LNCAP (cell line): ENCODE data around the gene CDC14B.

Experiments used
- TF ChIP-seq, protein P1 (sequence below): fragments of 450-650 bp; IDR thresholded peaks from 2 replicates; pipeline ENCODE4 v1.5.1; 2017; ENCODE audit warnings: mild to moderate bottlenecking

CDC14B gene

GRCh38 chr9:96509026-96509425 lies 110.6 kb downstream of the CDC14B start:
- TF ChIP-seq, protein P1, sequence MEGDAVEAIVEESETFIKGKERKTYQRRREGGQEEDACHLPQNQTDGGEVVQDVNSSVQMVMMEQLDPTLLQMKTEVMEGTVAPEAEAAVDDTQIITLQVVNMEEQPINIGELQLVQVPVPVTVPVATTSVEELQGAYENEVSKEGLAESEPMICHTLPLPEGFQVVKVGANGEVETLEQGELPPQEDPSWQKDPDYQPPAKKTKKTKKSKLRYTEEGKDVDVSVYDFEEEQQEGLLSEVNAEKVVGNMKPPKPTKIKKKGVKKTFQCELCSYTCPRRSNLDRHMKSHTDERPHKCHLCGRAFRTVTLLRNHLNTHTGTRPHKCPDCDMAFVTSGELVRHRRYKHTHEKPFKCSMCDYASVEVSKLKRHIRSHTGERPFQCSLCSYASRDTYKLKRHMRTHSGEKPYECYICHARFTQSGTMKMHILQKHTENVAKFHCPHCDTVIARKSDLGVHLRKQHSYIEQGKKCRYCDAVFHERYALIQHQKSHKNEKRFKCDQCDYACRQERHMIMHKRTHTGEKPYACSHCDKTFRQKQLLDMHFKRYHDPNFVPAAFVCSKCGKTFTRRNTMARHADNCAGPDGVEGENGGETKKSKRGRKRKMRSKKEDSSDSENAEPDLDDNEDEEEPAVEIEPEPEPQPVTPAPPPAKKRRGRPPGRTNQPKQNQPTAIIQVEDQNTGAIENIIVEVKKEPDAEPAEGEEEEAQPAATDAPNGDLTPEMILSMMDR = no peak

DNA sequence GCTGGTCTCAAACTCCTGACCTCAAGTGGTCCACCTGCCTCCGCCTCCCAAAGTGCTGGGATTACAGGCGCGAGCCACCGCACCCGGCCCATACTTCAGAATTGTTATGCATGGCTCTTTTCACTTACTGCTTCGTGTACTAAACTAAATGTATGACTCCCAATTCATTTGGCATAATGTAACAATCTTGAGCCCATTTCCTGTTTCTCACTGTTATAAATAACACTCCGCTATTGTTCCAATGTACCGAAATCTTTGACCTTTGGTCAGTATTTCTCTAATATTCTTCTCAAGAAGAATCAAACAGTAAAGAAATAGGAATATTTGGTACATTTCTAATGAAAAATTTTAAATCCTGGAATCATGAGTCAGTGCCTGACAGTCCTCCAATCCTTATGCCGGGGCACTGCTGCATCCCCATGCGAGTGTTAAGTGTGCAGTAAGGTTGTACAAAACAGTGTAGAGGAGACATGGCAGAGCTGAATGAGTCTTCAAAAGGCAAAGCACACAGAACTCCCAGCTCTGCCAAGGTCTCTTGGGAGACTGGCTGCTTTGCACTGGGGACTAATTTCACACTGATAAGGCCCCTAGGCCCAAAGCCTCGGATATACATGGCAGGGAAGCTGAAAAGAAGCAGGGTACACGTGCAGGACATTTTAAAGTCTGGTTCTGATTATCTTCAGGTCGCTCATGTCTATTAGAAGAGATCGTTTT lies 111.3 kb downstream of the CDC14B start:
- TF ChIP-seq, protein P1 = no peak

DNA sequence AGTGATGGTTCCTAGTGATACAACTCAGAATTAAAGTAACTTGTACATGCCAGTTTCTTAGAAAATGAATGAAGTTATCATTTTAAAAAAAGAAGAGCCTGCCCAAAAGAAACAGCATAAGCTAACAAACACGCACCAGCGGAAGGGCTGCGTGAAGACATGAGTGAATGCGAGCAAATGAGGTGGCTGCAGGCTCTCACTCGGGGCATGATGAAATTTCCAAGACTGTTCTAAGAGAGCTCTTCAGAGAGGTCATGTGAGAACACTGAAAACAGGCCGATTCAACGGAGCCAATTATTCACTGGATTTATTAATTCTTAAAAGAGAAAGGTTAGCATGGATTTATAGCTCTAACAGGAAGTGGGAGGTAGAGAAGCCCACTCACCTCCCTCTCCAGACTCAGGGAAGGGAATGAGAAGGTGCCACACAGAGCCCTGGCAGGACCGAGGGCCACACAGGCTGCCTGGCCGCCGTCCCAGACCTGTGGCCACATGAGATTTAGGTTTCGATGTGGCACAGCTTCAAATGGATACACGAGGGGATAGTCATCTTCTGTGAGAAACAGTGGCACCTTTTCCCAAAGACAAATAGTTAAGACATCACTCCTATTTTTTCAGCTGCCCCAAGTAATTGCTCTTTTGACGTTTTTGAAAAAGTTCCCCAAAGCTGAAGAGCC lies 114.2 kb downstream of the CDC14B start:
- TF ChIP-seq, protein P1 = no peak

DNA sequence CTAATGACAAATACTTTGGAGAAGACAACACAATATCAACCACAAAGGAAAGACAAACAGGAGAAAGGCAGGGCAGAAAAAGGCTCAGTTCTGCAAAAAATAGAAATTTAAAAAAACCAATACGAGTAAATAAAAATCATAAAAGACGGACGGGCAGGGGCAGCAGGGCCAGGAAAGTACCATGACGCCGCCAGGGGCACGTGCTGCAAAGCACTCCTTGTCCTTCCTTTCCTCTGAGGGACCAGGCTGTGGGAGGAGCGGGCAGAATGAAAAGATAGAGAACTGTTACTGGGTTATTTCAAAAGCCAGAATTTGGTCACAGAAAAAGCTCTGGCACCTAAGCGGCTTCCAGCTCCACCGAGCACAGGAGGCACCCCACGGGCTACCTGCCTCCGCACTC lies 115.7 kb downstream of the CDC14B start:
- TF ChIP-seq, protein P1 = no peak

GRCh38 chr9:96502539-96503373 lies 116.9 kb downstream of the CDC14B start:
- TF ChIP-seq, protein P1 = no peak

DNA sequence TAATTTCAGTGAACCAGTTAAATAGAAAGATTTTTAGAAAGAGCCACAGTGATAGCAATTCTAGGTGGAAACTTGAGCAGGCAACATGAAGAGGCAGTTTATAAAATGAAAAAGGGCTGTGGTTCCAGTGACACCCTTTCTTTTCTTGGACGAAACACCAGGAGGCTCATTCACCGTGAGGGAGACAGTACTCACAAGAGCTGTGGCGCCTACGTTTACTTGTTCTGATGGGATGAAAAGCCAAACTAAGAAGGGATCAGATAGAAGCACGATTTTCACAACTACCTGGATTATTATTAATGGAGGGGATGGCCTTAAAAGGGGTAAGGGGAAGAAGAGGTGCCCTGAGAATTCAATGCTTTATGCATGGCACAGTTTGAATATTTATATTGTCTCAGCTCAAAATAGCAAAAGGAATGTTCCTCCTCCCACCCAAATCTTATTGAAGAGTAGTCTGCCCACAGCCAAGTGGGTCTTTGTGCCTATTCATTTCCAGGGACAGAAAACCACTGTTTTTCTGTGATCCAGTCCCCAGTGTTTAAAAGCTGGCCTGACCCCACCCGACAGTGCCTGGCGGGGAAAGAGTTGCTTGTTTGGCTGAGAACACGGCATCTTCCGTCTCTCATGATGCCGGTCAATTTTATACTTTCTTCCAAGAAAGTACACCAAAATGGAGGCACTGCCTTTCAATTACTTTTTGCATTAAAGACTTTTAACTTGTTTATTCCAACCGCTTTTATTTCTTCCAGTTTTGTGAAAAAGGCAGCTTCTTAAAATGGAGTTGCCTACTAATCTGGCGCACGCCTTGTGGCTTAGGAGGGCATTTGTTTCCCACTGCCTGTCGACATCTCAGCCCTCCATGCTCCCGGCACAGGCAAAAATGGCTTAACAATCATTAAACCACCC lies 117.8 kb downstream of the CDC14B start:
- TF ChIP-seq, protein P1 = no peak
